Mammary epithelial cell (primary cell): ENCODE results near the gene KRTAP9-4.
"Not testable (repeated sequence)": the region's sequence is repeated elsewhere in the genome, so short reads cannot be mapped to it uniquely, and the experiment has no call there.

ENCODE experiments used
- EZH2 ChIP-seq: IDR thresholded peaks from 2 replicates; pipeline ENCODE4 v1.6.1; 2012; ENCODE audit warnings: low read length, inconsistent platforms, borderline replicate concordance
- TF ChIP-seq, protein P1 (sequence below), 2 donors: IDR thresholded peaks in 1 of 2; conservative IDR thresholded peaks in 1 of 2; 2 replicates each; pipeline ENCODE4 v1.5.1; 2011 to 2012; ENCODE audit warnings: inconsistent platforms in 2 of 2, low read length in 2 of 2, mild to moderate bottlenecking in 2 of 2, control low read depth in 1 of 2, low read depth in 1 of 2; ENCODE audit not compliant: insufficient read depth in 1 of 2; ENCODE audit errors: extremely low read depth in 1 of 2

DNA sequence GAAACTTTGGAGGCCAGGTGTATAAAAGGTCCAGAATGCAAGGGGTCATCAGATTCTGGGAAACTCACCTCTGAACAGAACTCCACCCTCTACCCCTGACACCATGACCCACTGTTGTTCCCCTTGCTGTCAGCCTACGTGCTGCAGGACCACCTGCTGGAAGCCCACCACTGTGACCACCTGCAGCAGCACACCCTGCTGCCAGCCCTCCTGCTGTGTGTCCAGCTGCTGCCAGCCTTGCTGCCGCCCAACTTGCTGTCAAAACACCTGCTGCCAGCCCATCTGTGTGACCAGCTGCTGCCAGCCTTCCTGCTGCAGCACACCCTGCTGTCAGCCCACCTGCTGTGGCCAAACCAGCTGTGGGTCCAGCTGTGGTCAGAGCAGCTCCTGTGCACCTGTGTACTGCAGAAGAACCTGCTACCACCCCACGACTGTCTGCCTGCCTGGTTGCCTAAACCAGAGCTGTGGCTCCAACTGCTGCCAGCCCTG lies 11.5 kb upstream of the KRTAP9-4 start, which contains the start of gene KRTAP9-8:
- TF ChIP-seq, protein P1, sequence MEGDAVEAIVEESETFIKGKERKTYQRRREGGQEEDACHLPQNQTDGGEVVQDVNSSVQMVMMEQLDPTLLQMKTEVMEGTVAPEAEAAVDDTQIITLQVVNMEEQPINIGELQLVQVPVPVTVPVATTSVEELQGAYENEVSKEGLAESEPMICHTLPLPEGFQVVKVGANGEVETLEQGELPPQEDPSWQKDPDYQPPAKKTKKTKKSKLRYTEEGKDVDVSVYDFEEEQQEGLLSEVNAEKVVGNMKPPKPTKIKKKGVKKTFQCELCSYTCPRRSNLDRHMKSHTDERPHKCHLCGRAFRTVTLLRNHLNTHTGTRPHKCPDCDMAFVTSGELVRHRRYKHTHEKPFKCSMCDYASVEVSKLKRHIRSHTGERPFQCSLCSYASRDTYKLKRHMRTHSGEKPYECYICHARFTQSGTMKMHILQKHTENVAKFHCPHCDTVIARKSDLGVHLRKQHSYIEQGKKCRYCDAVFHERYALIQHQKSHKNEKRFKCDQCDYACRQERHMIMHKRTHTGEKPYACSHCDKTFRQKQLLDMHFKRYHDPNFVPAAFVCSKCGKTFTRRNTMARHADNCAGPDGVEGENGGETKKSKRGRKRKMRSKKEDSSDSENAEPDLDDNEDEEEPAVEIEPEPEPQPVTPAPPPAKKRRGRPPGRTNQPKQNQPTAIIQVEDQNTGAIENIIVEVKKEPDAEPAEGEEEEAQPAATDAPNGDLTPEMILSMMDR (conservative IDR thresholded peaks at IDR 0.05 in 1 of 2, IDR thresholded peaks at IDR 0.05 in 1 of 2; ENCODE audit: extremely low read depth in 1 of 2, insufficient read depth in 1 of 2, low read depth in 1 of 2, low read length in 2 of 2): not testable (repeated sequence)
- TF ChIP-seq EZH2: not testable (repeated sequence)
